ENCODE measurements around the gene SUN2.
"Not testable (repeated sequence)": the region's sequence is repeated elsewhere in the genome, so short reads cannot be mapped to it uniquely, and the experiment has no call there.

SUN2 gene

DNA sequence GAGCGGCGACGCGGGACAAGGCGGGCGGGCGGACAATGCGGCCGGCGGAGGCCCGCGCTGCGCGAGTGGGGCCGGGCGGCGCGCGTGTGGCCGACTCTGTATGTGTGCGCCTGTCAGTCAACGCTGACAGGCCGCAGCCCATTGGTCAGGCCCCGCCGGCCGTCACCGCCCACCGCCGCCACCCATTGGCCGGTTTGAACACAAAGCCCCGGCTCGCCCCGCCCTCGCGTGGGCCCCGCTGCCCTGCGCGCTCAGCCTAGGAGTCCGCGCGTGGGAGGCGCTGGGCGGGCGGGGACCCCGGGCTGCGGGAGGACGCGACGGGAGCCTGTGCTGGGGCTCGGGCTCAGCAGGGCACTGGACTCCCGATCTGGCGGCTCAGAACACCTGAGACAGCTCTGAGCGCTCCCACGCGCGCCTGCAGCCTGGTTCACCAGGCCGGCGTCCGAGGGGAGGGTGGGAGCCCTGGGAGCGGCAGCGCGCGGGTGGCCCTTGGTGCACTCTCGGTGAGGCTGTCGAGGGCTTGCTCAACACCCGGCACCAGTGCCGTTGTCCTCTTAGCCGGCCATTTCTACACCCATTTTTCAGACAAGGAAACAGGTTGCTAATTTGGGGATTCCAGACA is at the start of gene SUN2:
TSS of gene SUN2 (minus strand) at position 88 of the 622 bp plus-strand sequence. CDS start 3,370 bp downstream, outside the sequence.
- DNase-seq (ENCODE audit: low read depth): peak; percentile 72

- DNase-seq (ENCODE audit: low read depth): not testable (repeated sequence)
Measured at GRCh38 chr22:38805041-38805593, 49.3 kb upstream of the SUN2 start.

- DNase-seq (ENCODE audit: low read depth): peak; percentile 89
Measured at GRCh38 chr22:38802671-38803121, 46.9 kb upstream of the SUN2 start.

GRCh38 chr22:38799265-38800002 is 43.6 kb upstream of the SUN2 start:
- no peak for DNase-seq (ENCODE audit: low read depth)

DNA sequence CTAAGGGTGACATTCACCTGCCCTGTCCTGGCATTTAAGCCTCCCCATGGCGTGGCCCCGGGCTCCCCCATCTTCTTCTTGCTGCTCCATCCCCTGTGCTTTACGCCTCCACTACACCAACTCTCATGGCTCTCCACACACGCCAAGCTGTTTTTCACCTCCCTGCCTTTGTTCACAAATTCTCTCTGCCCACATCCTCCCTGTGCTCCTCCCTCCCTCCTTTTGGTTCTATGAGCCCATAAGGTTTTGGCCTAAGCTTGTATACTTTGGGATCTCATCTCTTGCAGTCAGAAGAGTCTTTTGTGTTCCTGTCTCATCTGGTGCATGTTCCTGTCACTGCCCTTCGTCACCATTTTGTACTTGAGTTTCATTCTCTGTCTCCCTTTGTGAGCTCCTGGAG is 42.7 kb upstream of the SUN2 start:
- no peak for DNase-seq (ENCODE audit: low read depth)

- DNase-seq (ENCODE audit: low read depth): no peak
Measured at GRCh38 chr22:38796262-38796957, 40.6 kb upstream of the SUN2 start.

- DNase-seq (ENCODE audit: low read depth): no peak
Measured at GRCh38 chr22:38795569-38795968, 39.8 kb upstream of the SUN2 start.

DNA sequence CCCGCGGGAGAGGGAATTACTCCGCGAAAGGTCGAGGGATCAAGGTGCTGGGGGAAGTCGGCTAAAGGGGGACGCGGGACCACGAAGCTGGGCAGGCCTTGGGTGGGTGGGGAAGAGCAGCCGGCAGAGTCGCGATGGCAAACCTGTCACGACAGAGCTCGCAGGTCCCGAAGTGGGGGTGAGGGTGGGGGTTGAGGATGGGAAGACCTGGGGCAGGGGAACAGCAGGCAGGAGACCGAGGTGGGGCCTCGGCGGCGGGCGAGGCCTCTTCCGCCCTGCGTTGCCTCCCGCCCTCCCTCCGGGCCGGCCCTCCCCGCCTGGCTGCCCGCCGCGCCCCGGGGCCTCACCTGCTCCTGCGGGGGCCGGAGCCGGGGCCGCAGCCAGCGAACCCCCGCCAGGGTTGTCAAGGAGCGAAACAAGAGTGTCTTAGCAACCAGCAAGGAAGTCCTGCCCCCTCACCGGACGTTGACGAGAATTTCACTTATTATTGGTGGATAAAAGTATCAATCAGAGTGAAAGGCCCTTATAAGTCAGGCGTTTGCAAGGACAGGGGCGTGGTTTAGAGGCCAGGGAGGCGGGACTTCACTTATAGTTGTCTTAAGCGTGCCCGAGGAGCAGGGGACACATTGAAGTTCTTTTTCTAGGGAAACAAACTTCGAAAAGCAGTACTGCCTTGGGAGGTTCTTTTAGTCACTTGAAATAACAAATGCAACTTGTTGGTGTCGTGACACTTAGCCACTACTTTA is 38.1 kb upstream of the SUN2 start, which contains the start of gene DNAL4:
TSS of gene DNAL4 (minus strand) at position 423 of the 746 bp plus-strand sequence. CDS start 11,412 bp downstream, outside the sequence.
- peak; percentile 98 for DNase-seq (ENCODE audit: low read depth)

DNA sequence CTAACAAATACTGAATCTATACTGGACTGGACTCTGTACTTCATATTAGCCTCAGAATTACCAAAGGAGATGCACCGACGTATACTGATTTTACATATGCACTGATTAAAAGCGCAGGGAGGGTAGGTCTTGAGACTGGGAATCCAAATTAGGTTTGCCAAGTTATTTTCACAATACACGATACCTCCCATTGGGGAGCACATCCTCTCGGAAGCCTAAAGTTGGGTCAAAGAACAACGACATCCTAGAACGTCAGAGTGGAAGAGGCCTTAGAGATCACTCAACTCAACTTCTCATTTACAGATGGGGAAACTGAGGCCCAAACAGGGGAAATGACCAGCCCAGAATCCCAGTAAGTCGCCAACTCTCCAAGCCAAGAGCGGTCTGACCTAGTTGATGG is 37.5 kb upstream of the SUN2 start:
- no peak for DNase-seq (ENCODE audit: low read depth)

GRCh38 chr22:38792833-38793232 is 37.0 kb upstream of the SUN2 start:
- no peak for DNase-seq (ENCODE audit: low read depth)

DNA sequence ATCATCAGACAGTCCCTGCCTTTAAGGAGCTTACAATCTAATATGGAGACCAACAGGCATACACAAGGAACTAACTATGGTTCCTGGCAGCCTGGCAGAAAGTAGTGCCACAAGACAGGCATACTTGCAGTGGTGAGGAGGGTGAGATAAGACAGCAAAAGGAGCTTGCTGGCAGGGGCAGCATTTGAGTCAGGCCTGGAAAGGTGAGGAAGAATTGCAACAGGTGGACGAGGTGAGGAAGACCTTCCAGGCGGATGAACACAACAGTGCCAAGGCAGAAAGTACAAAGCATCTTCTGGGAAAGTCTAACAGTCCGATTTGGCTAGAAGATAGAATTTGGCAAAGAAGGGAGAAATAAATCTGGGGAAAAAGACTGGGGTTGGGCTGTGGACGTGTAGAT is 33.8 kb upstream of the SUN2 start:
- no peak for DNase-seq (ENCODE audit: low read depth)

DNA sequence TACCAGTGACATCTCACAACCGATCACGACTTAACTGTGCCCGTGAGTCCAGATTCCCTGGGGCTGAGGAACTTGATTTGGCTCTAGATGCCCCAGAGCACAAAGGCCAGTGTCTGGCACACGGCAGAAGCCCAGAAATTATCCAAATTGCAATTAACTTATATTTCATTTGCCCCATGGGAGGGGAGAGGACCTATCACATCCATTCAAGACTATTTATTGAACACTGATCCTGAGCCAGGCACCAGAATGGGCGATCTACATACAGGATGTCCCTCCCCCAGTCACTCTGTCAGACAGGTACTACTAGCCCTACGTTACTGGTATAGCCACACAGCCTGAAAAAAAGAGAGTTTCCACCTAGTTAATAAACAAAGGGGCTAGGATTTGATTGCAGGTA is 33.0 kb upstream of the SUN2 start:
- no peak for DNase-seq (ENCODE audit: low read depth)

GRCh38 chr22:38788021-38788816 is 32.4 kb upstream of the SUN2 start:
- peak; percentile 75 for DNase-seq (ENCODE audit: low read depth)

DNA sequence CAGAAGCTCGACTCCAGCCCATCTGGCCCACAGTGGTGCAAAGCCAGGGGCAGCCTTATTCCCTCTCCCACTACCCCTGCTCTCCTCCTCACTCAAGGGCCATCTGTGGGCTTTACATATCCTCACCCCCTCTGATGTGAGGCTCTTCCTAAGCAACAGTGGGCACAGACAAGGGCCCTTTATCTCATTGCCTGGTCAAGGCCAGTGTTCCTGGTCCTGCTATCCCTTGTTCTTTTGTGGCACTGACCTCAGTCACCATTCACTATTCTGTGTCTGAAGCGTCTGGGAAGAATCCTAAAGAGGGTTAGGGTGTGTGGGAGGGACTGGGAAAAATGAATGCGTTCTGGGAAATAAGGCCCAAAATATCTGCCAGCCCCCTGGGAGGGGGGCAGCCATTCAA is 30.8 kb upstream of the SUN2 start:
- DNase-seq (ENCODE audit: low read depth): no peak

DNA sequence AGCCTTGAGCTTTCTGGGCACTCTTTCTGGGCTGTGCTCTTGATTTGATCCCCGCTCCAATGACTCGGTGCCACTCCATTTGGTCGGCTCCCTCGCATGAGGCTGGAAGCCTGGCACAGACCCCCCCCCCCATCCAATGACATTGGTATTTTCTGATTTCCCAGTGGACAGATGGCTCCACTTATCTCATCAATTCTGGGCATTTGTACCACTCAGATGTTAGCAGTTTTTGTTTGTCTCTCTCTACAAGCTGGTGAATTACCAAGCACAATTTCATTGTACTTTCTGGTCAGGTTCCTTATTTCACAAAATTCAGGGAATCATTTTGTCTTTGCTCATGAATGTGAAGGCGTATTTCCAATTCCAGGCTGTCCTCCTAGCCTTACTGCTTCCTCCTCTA is 29.1 kb upstream of the SUN2 start:
- DNase-seq (ENCODE audit: low read depth): no peak

GRCh38 chr22:38784035-38784434 is 28.2 kb upstream of the SUN2 start:
- no peak for DNase-seq (ENCODE audit: low read depth)

- DNase-seq (ENCODE audit: low read depth): no peak
Measured at GRCh38 chr22:38783095-38783615, 27.4 kb upstream of the SUN2 start.

- DNase-seq (ENCODE audit: low read depth): no peak
Measured at GRCh38 chr22:38782402-38783094, 26.8 kb upstream of the SUN2 start.

- DNase-seq (ENCODE audit: low read depth): no peak
Measured at GRCh38 chr22:38781033-38781432, 25.2 kb upstream of the SUN2 start.

DNA sequence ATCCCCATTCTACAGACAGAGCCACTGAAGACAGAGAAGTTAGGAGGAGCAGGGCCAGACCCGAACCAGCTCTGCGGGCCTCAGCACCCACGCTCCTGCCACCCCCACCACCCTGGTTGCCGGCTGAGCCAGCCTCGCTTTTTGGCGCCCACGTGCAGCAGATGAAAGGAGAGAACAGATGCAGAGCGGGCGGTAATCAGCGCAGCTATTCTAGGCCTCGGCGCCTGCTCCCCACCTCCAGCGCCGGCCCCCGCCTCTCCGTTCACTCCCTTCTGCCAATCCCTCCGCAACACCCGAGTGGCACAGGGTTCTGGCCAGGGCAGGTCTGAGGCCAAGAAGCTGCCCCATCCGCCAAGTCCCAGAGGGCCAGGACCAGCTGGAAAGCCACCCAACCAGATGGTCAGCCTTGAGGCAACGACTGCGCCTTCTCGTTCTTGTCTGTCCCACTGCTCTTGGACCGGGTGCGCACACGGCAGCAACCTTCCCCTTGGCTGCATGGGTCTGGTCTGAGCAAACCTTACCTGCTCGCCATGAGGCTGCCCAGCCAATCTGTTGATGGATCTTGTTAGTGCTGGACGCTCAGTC is 21.4 kb upstream of the SUN2 start:
- DNase-seq (ENCODE audit: low read depth): no peak

Data from fibroblast of the conjunctiva (primary cell).